Measurements from ENCODE around the gene CNEP1R1.

- TF ChIP-seq CTCF (conservative IDR thresholded peaks at IDR 0.05; ENCODE audit: low read length) (no peak), EZH2phosphoT487 (IDR thresholded peaks at IDR 0.05; ENCODE audit: borderline replicate concordance) (no peak)
Observed at GRCh38 chr16:50050802-50051201, 25.8 kb downstream of the CNEP1R1 start.

Measured in Loucy (cell line).